ENCODE results near the gene ANXA2. TPM values are rescaled to one million over a fixed set of nuclear protein-coding genes. Genes with fewer than 3 reads are reported as not detected.

The ANXA2 gene
- total and polyA plus RNA-seq, 12 donors: 314 to 1,002 (median 478) TPM

GRCh38 chr15:60328852-60329443, 68.8 kb downstream of the ANXA2 start:
- Histone ChIP-seq H3K4me1 (replicated peaks in 1 of 2) (no peaks in the 10 kb centered on the region), H3K27me3 (peaks cover 26% of the 10 kb centered on the region), H3K4me3 (no peak overlapping the region), H3K9me3 (replicated peaks in 1 of 3) (no peaks in the 10 kb centered on the region), H3K27ac (no peak overlapping the region), H3K36me3 (replicated peaks in 1 of 2) (no peaks in the 10 kb centered on the region)
- 12 to 18% (median 15%) methylated on average over 7 of the region's 7 CpGs for WGBS, 4 donors
- TF ChIP-seq CTCF (IDR thresholded peaks at IDR 0.05) (peak; percentile 34 to 67 (median 48)), POLR2A (IDR thresholded peaks at IDR 0.05) (no peak)
- intact Hi-C loops (cut with DNase I): loop anchor here (10.0 kb wide), 2 partner anchors 604 to 634 kb away; no protein-coding TSS in a partner anchor
- DNase-seq: peak in 2 of 7 donors; percentile 27 to 37

GRCh38 chr15:60326824-60327654, 70.7 kb downstream of the ANXA2 start:
- Histone ChIP-seq H3K27ac (no peak overlapping the region), H3K36me3 (replicated peaks in 1 of 2) (no peaks in the 10 kb centered on the region), H3K4me1 (replicated peaks in 1 of 2) (no peaks in the 10 kb centered on the region), H3K27me3 (peaks cover 33% of the 10 kb centered on the region), H3K9me3 (replicated peaks in 1 of 3) (no peaks in the 10 kb centered on the region), H3K4me3 (no peak overlapping the region)
- WGBS, 4 donors: 11 to 19% (median 14%) methylated on average over 5 of the region's 5 CpGs
- no peak for TF ChIP-seq POLR2A (IDR thresholded peaks at IDR 0.05)
- peak; percentile 77 to 86 (median 82) for TF ChIP-seq CTCF (IDR thresholded peaks at IDR 0.05)
- intact Hi-C loops (cut with DNase I): loop anchor here (10.0 kb wide), 2 partner anchors 602 to 632 kb away; no protein-coding TSS in a partner anchor
- peak in 2 of 7 donors; percentile 31 to 36 for DNase-seq

- Histone ChIP-seq H3K4me3 (no peak overlapping the region), H3K36me3 (replicated peaks in 1 of 2) (no peaks in the 10 kb centered on the region), H3K9me3 (replicated peaks in 1 of 3) (no peaks in the 10 kb centered on the region), H3K4me1 (replicated peaks in 1 of 2) (no peaks in the 10 kb centered on the region), H3K27me3 (peaks cover 33% of the 10 kb centered on the region), H3K27ac (no peak overlapping the region)
- TF ChIP-seq CTCF (IDR thresholded peaks at IDR 0.05) (no peak), POLR2A (IDR thresholded peaks at IDR 0.05) (no peak)
- DNase-seq: no peak
- WGBS, 4 donors: 17 to 32% (median 25%) methylated on average over 6 of the region's 6 CpGs
- intact Hi-C loops (cut with DNase I): loop anchor here (10.0 kb wide), 2 partner anchors 602 to 632 kb away; no protein-coding TSS in a partner anchor
Observed at GRCh38 chr15:60326343-60326742, 71.4 kb downstream of the ANXA2 start.

GRCh38 chr15:60325905-60326304, 71.9 kb downstream of the ANXA2 start:
- 67 to 76% (median 69%) methylated on average over 6 of the region's 6 CpGs for WGBS, 4 donors
- intact Hi-C loops (cut with DNase I): loop anchor here (10.0 kb wide), 2 partner anchors 601 to 631 kb away; no protein-coding TSS in a partner anchor
- Histone ChIP-seq H3K4me3 (no peak overlapping the region), H3K27me3 (peaks cover 33% of the 10 kb centered on the region), H3K9me3 (replicated peaks in 1 of 3) (no peaks in the 10 kb centered on the region), H3K4me1 (replicated peaks in 1 of 2) (no peaks in the 10 kb centered on the region), H3K36me3 (replicated peaks in 1 of 2) (no peaks in the 10 kb centered on the region), H3K27ac (no peak overlapping the region)
- DNase-seq: no peak
- no peak for TF ChIP-seq CTCF (IDR thresholded peaks at IDR 0.05)
- TF ChIP-seq POLR2A (IDR thresholded peaks at IDR 0.05): no peak
